Keratinocyte (primary cell): ENCODE data around the gene FAM53B. TPM values are rescaled to one million over a fixed set of nuclear protein-coding genes. Genes with fewer than 3 reads are reported as not detected.

Source experiments
- DNase-seq: peaks from one replicate; pipeline ENCODE4 v3.0.0-alpha.2; 2011; ENCODE audit warnings: low read depth, missing footprints, low spot score
- FAIRE-seq: peaks from 2 replicates; lab custom pipeline; 2011; peaks lifted over from hg19 to GRCh38; lab: Jason Lieb, UNC
- H2AFZ ChIP-seq: 2 replicates; pipeline ENCODE4 v1.6.0; 2012; ENCODE audit warnings: low read length, control low read depth, inconsistent platforms; ENCODE audit not compliant: control insufficient read depth
- H3K27ac ChIP-seq: 2 replicates; pipeline ENCODE4 v1.5.1; 2011; ENCODE audit warnings: low read length; ENCODE audit not compliant: control insufficient read depth, insufficient read depth
- H3K27me3 ChIP-seq: 3 replicates; pipeline ENCODE4 v1.6.0; 2011; ENCODE audit warnings: low read length; ENCODE audit not compliant: control insufficient read depth, insufficient read depth; ENCODE audit errors: extremely low read depth
- H3K36me3 ChIP-seq, 2 experiments: 2 replicates in 1 of 2; 3 replicates in 1 of 2; pipeline ENCODE4 v1.5.1; 2011; ENCODE audit warnings: low read length in 2 of 2, mild to moderate bottlenecking in 1 of 2; ENCODE audit not compliant: control insufficient read depth in 2 of 2, insufficient read depth in 2 of 2; ENCODE audit errors: extremely low read depth in 1 of 2
- H3K4me1 ChIP-seq: 3 replicates; pipeline ENCODE4 v1.5.1; 2011; ENCODE audit warnings: low read length; ENCODE audit not compliant: control insufficient read depth, insufficient read depth; ENCODE audit errors: extremely low read depth
- H3K4me2 ChIP-seq: 3 replicates; pipeline ENCODE4 v1.6.0; 2011; ENCODE audit warnings: low read depth, low read length; ENCODE audit not compliant: control insufficient read depth, insufficient read depth; ENCODE audit errors: extremely low read depth
- H3K4me3 ChIP-seq, 3 experiments: fragments of 200-600 bp in 1 of 3; sonication (generic) in 1 of 3; 2 replicates in 2 of 3; 3 replicates in 1 of 3; pipeline ENCODE4 v1.5.1; 2011 to 2016; ENCODE audit warnings: low read length in 3 of 3, mild to moderate bottlenecking in 3 of 3, control low read depth in 2 of 3, inconsistent platforms in 1 of 3, low read depth in 1 of 3, mixed read lengths in 1 of 3, mixed run types in 1 of 3, moderate library complexity in 1 of 3; ENCODE audit not compliant: control insufficient read depth in 2 of 3, insufficient read depth in 2 of 3; ENCODE audit errors: extremely low read depth in 1 of 3
- H3K79me2 ChIP-seq: 2 replicates; pipeline ENCODE4 v1.6.0; 2012; ENCODE audit warnings: low read length; ENCODE audit not compliant: control insufficient read depth, insufficient read depth
- H3K9ac ChIP-seq: 3 replicates; pipeline ENCODE4 v1.6.0; 2011; ENCODE audit warnings: low read length; ENCODE audit not compliant: control insufficient read depth, insufficient read depth; ENCODE audit errors: extremely low read depth
- H3K9me1 ChIP-seq: 3 replicates; pipeline ENCODE4 v1.6.0; 2011; ENCODE audit warnings: low read length; ENCODE audit not compliant: control insufficient read depth, insufficient read depth; ENCODE audit errors: extremely low read depth
- H3K9me3 ChIP-seq: 2 replicates; pipeline ENCODE4 v1.5.1; 2012; ENCODE audit warnings: low read depth, low read length; ENCODE audit not compliant: control insufficient read depth
- H4K20me1 ChIP-seq: 3 replicates; pipeline ENCODE4 v1.6.0; 2011; ENCODE audit warnings: low read length; ENCODE audit not compliant: control insufficient read depth, insufficient read depth; ENCODE audit errors: extremely low read depth
- EZH2 ChIP-seq: IDR thresholded peaks from one replicate; pipeline ENCODE4 v1.6.1; 2012; ENCODE audit warnings: inconsistent platforms, mild to moderate bottlenecking, low read length, moderate library complexity
- dilution Hi-C: fragments of 300-500 bp; cut with MboI; formaldehyde crosslinking; loops from one replicate; pipeline ENCODE4 v1.7.0; 2020; ENCODE audit warnings: low sequenced_read_pairs; ENCODE audit not compliant: extremely low pct_ligation_motif_present
- polyA plus RNA-seq, 5 experiments: library from polyadenylated mRNA; depleted of rRNA in 3 of 5; stranded (reverse) in 3 of 5; stranded (forward) in 1 of 5; unstranded in 1 of 5; fragments of >200 nt; gene quantifications; 1 replicate in 1 of 5; 2 replicates in 3 of 5; 3 replicates in 1 of 5; pipeline versions ENCODE4 v1.2.1 to v1.2.3, GENCODE V29; 2011 to 2012; ENCODE audit warnings: missing spikeins in 2 of 5, low read depth in 1 of 5, low replicate concordance in 1 of 5
- TF ChIP-seq, protein P1 (sequence below), 3 experiments: IDR thresholded peaks in 1 of 3; conservative IDR thresholded peaks in 1 of 3; optimal IDR thresholded peaks in 1 of 3; 2 replicates in 2 of 3; 3 replicates in 1 of 3; pipeline versions ENCODE3 to v1.5.1; 2011; ENCODE audit warnings: low read length in 3 of 3, mild to moderate bottlenecking in 3 of 3, moderate library complexity in 2 of 3, control low read depth in 1 of 3, inconsistent platforms in 1 of 3; ENCODE audit not compliant: insufficient read depth in 2 of 3; ENCODE audit errors: extremely low read depth in 1 of 3

Gene FAM53B
- polyA plus RNA-seq, 1 donor (not counting 4 experiments of a cell fraction or from before 2014, with no cell fraction given), result 8.6 TPM

DNA sequence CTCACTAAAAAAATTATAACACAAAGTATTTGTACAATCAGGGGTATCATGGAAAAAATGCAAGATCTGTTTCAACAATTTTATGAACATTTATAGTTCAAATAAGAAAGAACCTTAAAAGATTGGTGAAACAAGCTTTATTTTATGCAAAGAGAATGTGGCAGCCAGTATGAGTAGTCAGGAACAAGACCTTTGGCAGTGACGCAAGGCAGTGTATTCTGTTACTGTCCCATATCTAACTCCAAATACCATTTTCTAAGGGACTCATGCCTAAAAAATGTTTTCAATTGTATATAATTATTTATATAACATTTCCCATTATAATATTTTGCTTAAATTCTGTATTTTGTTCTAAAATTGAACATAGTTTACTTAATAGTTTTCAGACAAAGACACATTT, 19.1 kb upstream of the FAM53B start:
- Histone ChIP-seq H3K36me3 (peaks cover 4 to 6% of the 10 kb centered on the region in 2 experiments), H2AFZ (no peak overlapping the region), H3K9ac (no peak overlapping the region), H3K4me3 (no peak overlapping the region), H3K27me3 (no peaks in the 10 kb centered on the region), H3K9me1 (no peaks in the 10 kb centered on the region), H3K27ac (no peak overlapping the region), H4K20me1 (no peaks in the 10 kb centered on the region), H3K4me2 (no peak overlapping the region), H3K4me1 (no peaks in the 10 kb centered on the region), H3K9me3 (no peaks in the 10 kb centered on the region), H3K79me2 (no peaks in the 10 kb centered on the region)
- no peak for FAIRE-seq
- no peak for TF ChIP-seq EZH2
- TF ChIP-seq, protein P1, sequence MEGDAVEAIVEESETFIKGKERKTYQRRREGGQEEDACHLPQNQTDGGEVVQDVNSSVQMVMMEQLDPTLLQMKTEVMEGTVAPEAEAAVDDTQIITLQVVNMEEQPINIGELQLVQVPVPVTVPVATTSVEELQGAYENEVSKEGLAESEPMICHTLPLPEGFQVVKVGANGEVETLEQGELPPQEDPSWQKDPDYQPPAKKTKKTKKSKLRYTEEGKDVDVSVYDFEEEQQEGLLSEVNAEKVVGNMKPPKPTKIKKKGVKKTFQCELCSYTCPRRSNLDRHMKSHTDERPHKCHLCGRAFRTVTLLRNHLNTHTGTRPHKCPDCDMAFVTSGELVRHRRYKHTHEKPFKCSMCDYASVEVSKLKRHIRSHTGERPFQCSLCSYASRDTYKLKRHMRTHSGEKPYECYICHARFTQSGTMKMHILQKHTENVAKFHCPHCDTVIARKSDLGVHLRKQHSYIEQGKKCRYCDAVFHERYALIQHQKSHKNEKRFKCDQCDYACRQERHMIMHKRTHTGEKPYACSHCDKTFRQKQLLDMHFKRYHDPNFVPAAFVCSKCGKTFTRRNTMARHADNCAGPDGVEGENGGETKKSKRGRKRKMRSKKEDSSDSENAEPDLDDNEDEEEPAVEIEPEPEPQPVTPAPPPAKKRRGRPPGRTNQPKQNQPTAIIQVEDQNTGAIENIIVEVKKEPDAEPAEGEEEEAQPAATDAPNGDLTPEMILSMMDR (optimal IDR thresholded peaks at IDR 0.05 in 1 of 3, IDR thresholded peaks at IDR 0.05 in 1 of 3, conservative IDR thresholded peaks at IDR 0.05 in 1 of 3; ENCODE audit: extremely low read depth in 1 of 3, insufficient read depth in 2 of 3, low read length in 3 of 3), result no peak
- DNase-seq, result no peak
- dilution Hi-C loops, result no loop called here

DNA sequence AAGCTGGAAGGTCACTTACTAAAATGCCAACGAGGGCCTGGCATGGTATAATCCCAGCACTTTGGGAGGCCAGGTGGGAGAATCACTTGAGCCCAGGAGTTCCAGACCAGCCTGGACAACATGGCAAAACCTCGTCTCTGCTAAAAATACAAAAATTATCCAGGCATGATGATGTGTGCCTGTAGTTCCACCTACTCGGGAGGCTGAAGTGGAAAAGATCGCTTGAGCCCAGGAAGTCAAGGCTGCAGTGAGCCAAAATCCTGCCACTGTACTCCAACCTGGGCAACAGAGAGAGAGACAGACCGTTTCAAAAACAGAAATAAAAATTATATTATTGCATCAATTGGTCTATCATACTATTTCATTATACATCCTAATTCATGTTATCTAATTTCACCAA, 18.1 kb upstream of the FAM53B start:
- DNase-seq (no peak), FAIRE-seq (no peak)
- Histone ChIP-seq H3K9ac (no peak overlapping the region), H3K9me1 (no peaks in the 10 kb centered on the region), H3K36me3 (peaks cover 4 to 6% of the 10 kb centered on the region in 2 experiments), H3K4me2 (no peak overlapping the region), H2AFZ (no peak overlapping the region), H3K27me3 (no peaks in the 10 kb centered on the region), H3K9me3 (no peaks in the 10 kb centered on the region), H4K20me1 (no peaks in the 10 kb centered on the region), H3K79me2 (no peaks in the 10 kb centered on the region), H3K27ac (no peak overlapping the region), H3K4me3 (no peak overlapping the region), H3K4me1 (no peaks in the 10 kb centered on the region)
- dilution Hi-C loops, result no loop called here
- no peak for TF ChIP-seq EZH2
- TF ChIP-seq, protein P1 (optimal IDR thresholded peaks at IDR 0.05 in 1 of 3, IDR thresholded peaks at IDR 0.05 in 1 of 3, conservative IDR thresholded peaks at IDR 0.05 in 1 of 3; ENCODE audit: extremely low read depth in 1 of 3, insufficient read depth in 2 of 3, low read length in 3 of 3), result no peak
